HG03066 (cell line): ENCODE data around the gene BTBD7.
"Not testable (repeated sequence)": the region's sequence is repeated elsewhere in the genome, so short reads cannot be mapped to it uniquely, and the experiment has no call there.

Experiments used
- ATAC-seq: cut with Tn5 transposase; IDR thresholded peaks from one replicate; pipeline ENCODE4 v1.9.1; 2021; ENCODE audit warnings: low read depth; ENCODE audit not compliant: unreplicated experiment

Gene BTBD7

DNA sequence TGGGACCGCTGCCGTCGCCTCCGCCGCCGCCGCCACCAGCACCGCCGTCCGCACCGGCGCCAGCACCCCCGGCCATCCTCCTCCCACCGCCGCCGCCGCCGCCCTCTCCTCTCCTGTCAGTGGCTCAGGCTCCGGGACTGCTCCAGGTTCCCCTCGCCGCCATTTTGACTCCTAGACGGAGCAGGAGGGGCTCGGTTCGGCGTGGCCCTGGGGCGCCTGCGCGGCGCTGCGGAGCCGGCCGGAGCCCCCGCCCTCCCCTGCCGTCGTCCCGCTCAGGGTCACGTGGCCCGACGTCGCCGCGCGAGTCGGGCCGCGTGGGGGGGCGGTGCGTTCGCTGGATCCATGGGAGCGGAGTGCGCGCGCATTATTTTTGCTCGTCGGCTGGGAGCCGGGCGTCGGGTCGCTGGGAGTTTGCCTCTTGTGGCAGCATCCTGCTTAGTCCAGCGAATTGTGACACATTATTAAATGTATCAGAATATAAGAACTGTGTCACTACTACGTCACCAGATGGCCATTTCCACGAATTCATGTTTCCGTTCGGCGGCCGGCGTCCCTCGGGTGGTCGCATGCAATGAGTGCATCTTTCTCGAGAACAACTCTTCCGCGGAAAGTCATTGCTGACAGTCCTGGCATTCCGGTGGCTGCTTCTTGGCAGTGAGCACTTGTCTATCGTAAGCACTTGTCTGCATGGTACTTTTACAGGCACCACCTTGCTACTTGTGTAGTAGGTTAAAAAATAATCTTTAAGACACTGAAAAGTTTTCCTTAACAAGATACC, at the start of gene BTBD7:
TSS of gene BTBD7 (minus strand) at position 184 of the 778 bp plus-strand sequence. CDS start 36,985 bp downstream, outside the sequence.
- ATAC-seq: peak; percentile 71

- ATAC-seq: no peak
Measured at GRCh38 chr14:93381644-93382043, 48.8 kb upstream of the BTBD7 start.

- ATAC-seq: no peak
Measured at GRCh38 chr14:93379831-93380230, 47.0 kb upstream of the BTBD7 start.

DNA sequence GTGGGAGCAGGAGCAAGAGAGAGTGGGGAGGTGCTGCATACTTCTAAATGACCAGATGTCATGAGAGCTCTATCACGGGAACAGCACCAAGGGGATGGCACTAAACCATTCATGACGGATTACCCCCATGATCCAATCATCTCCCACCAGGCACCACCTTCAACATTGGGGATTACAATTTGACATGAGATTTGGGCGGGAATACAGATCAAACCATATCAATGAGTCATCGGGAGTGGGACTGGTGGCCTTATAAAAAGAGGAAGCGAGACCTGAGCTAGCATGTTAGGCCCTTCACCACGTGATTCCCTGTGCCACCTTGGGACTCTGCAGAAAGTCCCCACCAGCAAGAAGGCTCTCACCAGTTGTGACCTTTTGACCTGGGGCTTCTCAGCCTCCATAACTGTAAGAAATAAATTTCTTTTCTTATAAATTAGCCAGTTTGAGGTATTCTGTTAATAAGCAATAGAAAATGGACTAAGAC, 42.9 kb upstream of the BTBD7 start:
- ATAC-seq: peak; percentile 92

GRCh38 chr14:93369713-93370266, 37.0 kb upstream of the BTBD7 start:
- peak; percentile 93 for ATAC-seq

DNA sequence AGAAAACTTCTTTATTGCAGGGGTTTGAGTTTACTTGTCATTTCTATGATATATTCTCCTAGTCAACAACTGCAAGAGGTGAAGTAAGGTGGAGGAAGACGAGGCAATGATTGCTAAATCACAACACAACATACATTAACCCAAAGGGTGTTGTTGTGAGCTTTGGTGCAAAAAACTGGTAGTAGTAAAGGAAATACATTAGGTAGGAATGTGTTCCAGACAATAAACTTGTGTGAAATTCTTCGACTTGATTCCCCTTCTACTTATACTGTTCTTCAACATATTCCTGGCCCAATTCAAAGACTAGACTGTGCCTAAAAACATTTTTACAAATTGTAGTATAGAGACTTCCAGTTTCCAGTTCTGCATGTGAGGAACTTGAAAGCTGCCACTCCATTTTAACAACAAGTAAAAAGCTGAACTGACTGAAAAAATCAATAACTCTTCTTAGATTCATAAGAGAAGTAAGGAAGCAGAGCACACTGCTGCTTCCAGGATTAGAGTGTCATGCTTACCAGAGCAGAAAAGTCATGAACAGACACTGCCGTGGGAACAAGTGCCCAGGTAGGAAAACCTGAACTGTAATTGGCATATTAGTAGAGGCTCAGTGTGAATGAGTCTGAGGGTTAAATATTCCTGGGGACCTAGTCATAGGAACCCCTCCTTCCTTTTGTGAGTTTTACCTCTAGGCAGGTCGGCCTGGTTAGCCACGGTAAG, 36.3 kb upstream of the BTBD7 start:
- peak; percentile 6 for ATAC-seq

DNA sequence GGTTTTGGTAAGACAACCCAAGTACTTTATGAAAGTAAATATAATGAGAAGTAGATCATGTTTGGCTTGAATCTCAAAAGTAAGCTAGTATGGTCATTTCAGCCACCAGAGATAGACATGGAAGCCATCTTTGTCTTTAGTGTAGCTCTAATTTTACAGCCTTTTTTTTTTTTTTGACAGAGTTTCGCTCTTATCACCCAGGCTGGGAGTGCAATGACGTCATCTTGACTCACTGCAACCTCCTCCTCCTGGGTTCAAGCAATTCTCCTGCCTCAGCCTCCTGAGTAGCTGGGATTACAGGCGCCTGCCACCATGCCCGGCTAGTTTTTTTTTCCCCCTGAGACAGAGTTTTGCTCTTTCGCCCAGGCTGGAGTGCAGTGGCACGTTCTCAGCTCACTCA, 22.0 kb upstream of the BTBD7 start:
- not testable (repeated sequence) for ATAC-seq

DNA sequence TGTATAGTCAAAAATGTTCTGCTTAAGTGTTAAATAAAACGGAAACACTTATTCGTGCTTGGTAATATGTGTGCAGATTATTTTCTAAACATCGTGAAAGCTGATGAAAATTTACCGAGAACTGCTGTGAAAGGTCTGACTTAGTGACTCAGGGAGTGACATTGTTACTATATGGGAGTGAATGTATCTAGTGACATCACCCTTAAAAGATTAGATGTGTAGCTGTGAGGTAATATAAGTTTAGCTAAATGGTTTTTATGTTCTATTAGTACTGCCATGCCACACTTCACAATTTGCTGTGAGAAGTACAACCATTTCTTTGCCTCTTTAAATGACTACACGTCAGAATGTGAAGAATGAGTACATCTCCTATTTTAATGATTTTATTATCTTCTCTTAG, 15.5 kb upstream of the BTBD7 start:
- no peak for ATAC-seq

- no peak for ATAC-seq
Measured at GRCh38 chr14:93347850-93348249, 15.0 kb upstream of the BTBD7 start.

DNA sequence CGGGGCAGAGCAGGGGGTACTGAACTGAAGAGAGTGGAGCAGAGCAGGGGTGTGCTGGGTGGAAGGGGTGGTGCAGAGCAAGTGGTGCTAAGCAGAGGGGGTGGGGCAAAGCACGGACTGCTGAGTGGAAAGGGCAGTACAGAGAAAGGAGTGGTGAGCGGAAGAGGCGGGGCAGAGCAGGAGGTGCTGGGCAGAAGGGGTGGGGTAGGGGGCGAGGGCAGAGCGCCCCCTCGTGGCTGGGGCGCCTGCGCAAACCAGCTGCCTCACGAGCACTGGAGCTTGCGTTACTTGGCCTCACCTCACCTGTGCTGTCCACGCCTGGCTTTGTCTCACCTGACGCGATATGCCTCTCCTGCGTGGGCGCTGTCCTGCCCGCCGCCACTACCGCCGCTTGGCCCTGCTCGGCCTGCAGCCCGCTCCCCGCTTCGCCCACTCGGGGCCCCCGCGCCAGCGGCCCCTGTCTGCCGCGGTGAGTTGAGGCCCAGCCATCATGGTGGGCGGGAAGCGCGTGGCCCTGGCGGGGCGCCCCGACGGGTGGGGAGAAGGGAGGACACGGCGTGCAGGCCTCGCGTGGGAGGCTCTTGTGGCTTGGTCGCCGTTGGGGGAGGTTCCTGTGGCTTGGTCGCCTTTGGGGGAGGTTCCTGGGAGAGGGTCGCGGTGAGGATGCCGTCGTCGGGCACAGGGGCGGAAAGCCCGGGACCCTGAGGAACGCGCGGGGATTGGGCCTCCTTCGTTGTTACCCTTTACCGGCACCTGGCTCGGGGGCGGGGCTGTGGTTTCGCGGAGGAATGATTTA, 14.3 kb upstream of the BTBD7 start, which contains the start of gene COX8C:
TSS of gene COX8C (plus strand) at position 257 of the 796 bp plus-strand sequence. CDS start at position 344, 87 bp downstream.
- ATAC-seq: no peak

GRCh38 chr14:93343797-93344196, 11.0 kb upstream of the BTBD7 start:
- ATAC-seq: no peak

DNA sequence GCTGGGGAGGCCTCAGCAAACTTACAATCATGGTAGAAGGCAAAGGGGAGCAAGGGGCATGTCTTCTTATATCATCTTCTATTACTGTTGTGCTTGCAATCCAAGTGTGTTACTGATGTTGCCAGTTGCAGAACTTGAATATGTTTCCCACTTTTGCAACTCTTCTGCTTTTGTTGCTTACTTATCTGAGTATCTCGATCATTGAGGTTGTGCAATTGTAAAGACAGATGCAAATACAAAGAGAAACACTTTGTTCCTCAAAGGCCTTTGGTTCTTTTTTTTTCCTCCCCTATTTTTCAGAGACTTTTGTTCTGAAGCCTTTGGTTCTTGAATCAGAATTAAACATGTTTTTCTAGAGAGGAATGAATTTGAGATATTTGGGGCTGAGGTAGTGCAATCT, 10.4 kb upstream of the BTBD7 start:
- no peak for ATAC-seq

DNA sequence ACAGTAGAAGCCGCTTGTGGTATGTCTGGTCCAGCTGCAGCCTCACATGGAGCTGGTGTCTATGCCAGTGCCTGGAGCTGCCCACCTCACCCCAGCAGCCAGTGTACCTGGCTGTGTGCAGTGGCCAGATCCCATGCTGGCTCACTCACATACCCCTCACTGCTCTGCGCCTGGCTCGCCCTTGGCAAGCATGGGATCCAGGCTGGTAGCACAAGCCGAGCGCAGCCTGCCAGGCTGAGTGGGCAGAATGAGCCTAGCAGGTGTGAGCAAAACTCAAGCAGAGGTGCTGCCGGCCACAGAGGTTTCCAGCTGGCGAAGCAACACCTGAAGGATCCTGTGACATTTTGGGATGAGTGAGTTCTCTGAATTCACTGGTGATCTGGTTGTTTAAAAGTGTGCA, 5.0 kb upstream of the BTBD7 start:
- ATAC-seq: no peak

DNA sequence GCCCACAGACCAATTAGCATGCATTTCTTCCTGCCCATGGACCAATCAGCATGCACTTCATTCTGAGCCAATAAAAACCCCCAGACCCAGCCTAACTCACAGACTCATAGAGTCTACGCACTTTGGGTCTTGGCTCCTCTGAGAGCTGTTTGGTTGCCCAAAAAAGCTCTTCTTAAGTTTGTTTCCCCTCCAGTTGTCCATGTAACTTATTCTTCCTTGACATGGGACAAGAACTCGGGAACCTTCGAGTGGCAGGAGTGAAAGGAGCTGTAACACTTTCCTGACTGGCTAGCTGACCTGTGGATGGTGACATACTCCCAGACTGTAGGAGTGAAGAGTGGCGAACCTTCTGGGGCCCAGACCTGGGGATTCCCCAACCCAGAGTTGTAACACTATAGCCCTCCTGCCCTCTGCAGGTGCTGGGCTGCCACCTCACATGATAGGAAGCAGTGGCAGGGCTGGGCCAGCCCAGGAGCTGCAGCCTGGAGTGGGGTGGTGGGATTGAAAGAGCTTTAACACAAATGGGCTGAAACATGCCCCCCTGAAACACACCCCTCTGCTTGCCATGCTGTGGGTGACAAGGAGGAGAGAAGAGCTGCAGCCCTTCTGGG, 4.4 kb upstream of the BTBD7 start:
- no peak for ATAC-seq

- ATAC-seq: no peak
Measured at GRCh38 chr14:93333631-93334103, 831 bp upstream of the BTBD7 start.

- peak; percentile 56 for ATAC-seq
Measured at GRCh38 chr14:93332397-93332852, 411 bp downstream of the BTBD7 start.

GRCh38 chr14:93331728-93332396, 974 bp downstream of the BTBD7 start:
- ATAC-seq: peak; percentile 6

DNA sequence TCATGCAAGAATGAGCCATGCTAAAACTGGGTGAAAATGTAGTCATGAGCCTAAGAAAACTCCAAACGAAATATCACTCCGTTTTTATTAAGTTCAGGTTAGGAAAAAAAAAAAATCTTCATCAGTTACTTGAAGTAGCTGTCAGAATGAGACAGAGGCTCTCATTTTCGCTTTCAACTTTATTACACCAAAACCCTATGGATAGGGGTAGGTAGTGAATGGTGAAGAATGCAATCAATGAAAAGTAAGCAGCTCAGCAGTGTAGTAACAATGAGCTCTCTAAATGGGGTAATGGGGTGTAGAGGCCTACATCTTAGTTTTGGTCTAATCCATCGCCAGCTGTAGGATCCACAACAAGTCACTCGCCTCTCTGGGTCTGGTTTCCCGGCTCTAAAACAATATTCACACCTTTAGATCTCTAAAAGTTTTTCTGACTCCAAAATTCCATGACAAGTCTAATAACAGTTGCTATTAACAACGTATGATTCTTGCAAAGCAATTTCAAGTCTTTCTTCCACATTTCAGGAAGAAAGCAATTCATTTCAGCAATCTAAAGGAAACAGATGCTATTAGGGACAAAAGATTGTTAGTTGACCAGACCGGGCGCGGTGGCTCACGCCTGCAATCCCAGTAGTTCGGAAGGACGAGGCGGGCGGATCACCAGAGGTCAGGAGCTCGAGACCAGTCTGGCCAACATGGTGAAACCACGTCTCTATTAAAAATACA, 1.7 kb downstream of the BTBD7 start:
- no peak for ATAC-seq

DNA sequence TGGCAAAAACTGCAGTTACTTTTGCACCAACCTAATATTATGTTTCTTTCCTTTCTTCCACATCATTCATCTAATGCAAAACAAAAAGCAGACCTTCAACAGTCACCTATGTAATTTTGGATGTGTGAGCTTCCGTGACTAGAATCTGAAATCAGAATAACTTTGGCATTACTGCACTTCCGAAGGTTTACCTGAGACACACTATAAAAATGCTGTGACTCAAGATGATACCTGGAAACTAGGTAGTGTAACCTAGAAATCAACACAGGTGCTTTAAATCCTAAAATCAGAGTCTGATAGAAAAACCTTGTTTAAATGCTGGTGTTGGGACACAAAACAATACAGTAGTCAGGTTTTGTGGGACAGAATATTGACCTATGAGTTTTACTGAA, 2.2 kb downstream of the BTBD7 start:
- no peak for ATAC-seq
